Measurements from ENCODE around the gene TFRC. TPM values are rescaled to one million over a fixed set of nuclear protein-coding genes. Genes with fewer than 3 reads are reported as not detected.
A peak's percentile ranks its signal among the peaks of the same experiment; 100 is the strongest.
"Not testable (repeated sequence)": the region's sequence is repeated elsewhere in the genome, so short reads cannot be mapped to it uniquely, and the experiment has no call there.

Gene TFRC
- total RNA-seq, 1 donor from 2014 or later, result 74.0 TPM

DNA sequence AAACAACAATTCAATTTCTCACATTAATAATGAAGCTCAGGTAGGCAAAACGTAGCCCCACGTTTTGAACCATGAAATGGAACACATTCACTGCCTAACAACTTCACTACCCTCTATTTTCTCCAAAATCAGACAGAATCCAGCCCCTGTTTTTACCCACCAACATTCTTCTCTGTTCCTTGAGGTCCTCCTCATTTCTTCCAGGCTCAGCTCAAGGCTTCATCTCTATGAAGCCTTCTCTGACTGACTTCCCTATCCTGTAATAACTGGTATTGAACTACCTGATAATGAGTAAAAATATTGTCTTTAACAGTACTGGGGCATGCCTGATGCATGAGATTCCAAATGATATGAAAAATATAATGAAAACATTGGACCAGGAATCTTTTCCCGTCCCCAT is 2.2 kb downstream of the TFRC start:
- Mint-ChIP-seq H3K27me3 (no peaks in the 10 kb centered on the region), H3K36me3 (ENCODE audit: insufficient read depth) (peaks cover 3% of the 10 kb centered on the region), H3K9me3 (ENCODE audit: low read depth) (no peaks in the 10 kb centered on the region), H3K4me1 (ENCODE audit: low read depth) (peaks cover 17% of the 10 kb centered on the region), H3K27ac (no peak overlapping the region), H3K4me3 (ENCODE audit: low read depth) (peak overlapping the region; percentile 11)
- no peak for DNase-seq (ENCODE audit: low spot score, unreplicated experiment)
- TF ChIP-seq, protein P1, sequence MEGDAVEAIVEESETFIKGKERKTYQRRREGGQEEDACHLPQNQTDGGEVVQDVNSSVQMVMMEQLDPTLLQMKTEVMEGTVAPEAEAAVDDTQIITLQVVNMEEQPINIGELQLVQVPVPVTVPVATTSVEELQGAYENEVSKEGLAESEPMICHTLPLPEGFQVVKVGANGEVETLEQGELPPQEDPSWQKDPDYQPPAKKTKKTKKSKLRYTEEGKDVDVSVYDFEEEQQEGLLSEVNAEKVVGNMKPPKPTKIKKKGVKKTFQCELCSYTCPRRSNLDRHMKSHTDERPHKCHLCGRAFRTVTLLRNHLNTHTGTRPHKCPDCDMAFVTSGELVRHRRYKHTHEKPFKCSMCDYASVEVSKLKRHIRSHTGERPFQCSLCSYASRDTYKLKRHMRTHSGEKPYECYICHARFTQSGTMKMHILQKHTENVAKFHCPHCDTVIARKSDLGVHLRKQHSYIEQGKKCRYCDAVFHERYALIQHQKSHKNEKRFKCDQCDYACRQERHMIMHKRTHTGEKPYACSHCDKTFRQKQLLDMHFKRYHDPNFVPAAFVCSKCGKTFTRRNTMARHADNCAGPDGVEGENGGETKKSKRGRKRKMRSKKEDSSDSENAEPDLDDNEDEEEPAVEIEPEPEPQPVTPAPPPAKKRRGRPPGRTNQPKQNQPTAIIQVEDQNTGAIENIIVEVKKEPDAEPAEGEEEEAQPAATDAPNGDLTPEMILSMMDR (IDR thresholded peaks at IDR 0.05; ENCODE audit: unreplicated experiment), result no peak

DNA sequence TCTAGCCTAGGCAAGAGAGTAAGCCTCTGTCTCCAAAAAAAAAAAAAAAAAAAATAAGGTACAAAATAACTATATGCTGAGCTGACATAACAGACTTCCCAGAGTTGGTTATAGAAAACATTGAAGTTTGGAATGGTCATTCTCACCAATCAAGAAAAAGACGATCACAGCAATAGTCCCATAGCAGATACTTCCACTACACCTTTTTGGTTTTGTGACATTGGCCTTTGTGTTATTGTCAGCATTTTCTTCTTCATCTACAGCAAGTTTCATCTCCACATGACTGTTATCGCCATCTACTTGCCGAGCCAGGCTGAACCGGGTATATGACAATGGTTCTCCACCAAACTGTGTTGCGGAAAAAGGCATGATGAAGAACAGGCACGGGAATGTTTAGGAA is 6.9 kb downstream of the TFRC start:
- Mint-ChIP-seq H3K9me3 (ENCODE audit: low read depth) (no peaks in the 10 kb centered on the region), H3K27me3 (no peaks in the 10 kb centered on the region), H3K27ac (no peak overlapping the region), H3K4me3 (ENCODE audit: low read depth) (no peak overlapping the region), H3K4me1 (ENCODE audit: low read depth) (peaks cover 4% of the 10 kb centered on the region), H3K36me3 (ENCODE audit: insufficient read depth) (peaks cover 18% of the 10 kb centered on the region)
- DNase-seq (ENCODE audit: low spot score, unreplicated experiment), result no peak
- TF ChIP-seq, protein P1 (IDR thresholded peaks at IDR 0.05; ENCODE audit: unreplicated experiment), result no peak

DNA sequence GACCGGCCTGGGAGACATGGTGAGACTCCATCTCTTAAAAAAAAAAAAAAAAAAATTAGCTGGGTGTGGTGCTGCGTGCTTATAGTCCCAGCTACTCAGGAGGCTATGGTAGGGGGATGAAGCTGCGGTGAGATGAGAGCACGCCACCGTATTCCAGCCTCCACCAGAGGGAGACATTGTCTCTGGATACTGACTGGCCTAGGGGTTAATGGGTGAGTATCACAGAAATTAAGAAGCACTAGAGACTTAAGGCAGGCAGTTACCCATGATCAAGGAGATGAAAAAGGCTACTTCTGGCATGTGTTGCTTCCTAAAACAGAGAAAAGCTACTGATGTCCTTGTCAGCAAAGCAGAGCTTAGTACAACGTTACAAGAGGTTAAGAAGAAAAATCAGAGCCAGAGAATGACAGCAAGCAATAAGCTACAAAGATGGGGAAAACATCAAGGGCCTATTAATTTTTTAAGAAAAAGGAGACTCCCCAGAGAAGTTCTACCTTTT is 8.6 kb downstream of the TFRC start:
- Mint-ChIP-seq H3K9me3 (ENCODE audit: low read depth) (no peaks in the 10 kb centered on the region), H3K36me3 (ENCODE audit: insufficient read depth) (peaks cover 18% of the 10 kb centered on the region), H3K27ac (no peak overlapping the region), H3K4me1 (ENCODE audit: low read depth) (no peaks in the 10 kb centered on the region), H3K4me3 (ENCODE audit: low read depth) (no peak overlapping the region), H3K27me3 (no peaks in the 10 kb centered on the region)
- peak; percentile 45 for DNase-seq (ENCODE audit: low spot score, unreplicated experiment)
- TF ChIP-seq, protein P1 (IDR thresholded peaks at IDR 0.05; ENCODE audit: unreplicated experiment), result peak; percentile 86

DNA sequence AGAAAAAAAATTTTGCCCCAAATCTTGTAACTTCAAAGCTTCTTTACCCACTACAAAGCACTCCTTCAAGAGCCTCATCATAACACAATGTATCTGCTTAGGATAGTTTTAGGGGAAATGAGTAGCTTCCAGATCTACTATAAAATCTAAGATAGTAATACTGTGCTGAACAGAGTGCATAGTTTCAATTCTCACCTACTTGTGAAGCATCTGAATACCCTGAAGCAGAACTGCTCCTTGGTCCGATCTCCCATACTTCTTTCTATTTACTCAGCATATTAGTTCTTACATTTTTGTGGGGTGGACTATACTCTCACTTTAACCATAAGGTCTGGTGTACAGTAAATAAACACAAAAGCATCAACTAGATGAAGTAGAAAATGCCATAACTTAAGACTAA is 9.6 kb downstream of the TFRC start:
- Mint-ChIP-seq H3K4me3 (ENCODE audit: low read depth) (no peak overlapping the region), H3K36me3 (ENCODE audit: insufficient read depth) (peaks cover 22% of the 10 kb centered on the region), H3K4me1 (ENCODE audit: low read depth) (no peaks in the 10 kb centered on the region), H3K27me3 (no peaks in the 10 kb centered on the region), H3K9me3 (ENCODE audit: low read depth) (no peaks in the 10 kb centered on the region), H3K27ac (no peak overlapping the region)
- no peak for DNase-seq (ENCODE audit: low spot score, unreplicated experiment)
- TF ChIP-seq, protein P1 (IDR thresholded peaks at IDR 0.05; ENCODE audit: unreplicated experiment), result no peak

DNA sequence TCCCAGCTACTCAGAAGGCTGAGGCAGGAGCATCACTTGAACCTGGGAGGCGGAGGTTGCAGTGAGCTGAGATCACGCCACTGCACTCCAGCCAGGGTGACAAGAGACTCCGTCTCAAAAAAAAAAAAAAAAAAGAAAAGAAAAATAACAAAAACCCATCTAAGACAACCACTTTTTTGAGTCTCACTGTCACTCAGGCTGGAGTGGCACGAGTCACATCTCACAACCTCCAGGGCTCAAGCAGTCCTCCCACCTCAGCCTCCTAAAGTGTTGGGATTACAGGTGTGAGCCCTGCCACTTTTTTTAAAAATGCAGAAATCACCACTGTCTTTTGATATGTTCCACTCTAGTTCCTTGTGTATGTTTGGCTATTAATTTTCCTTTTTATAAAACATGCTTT is 13.1 kb downstream of the TFRC start:
- not testable (repeated sequence) for H3K9me3 Mint-ChIP-seq (ENCODE audit: low read depth); H3K27ac Mint-ChIP-seq; H3K4me3 Mint-ChIP-seq (ENCODE audit: low read depth); H3K4me1 Mint-ChIP-seq (ENCODE audit: low read depth); DNase-seq (ENCODE audit: low spot score, unreplicated experiment); H3K27me3 Mint-ChIP-seq
- H3K36me3 Mint-ChIP-seq (ENCODE audit: insufficient read depth), result peaks cover 32% of the 10 kb centered on the region

DNA sequence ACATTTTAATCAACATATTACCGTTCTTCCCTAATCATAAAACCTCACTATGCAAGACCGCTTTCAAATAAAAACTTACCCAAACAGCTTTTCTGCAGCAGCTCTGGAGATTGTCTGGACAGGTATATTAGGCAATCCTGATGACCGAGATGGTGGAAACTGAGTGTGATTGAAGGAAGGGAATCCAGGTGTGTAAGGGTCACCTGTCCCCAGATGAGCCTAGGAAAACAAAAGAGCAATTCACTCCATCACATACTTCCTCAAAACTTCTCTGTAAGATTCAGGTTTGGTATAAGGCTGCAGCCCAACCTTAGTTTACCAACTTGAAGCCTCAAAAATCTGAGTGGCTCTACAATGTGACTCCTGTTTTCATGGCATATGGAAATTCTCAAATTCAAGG is 14.5 kb downstream of the TFRC start:
- no peak overlapping the region for H3K27ac Mint-ChIP-seq
- no peaks in the 10 kb centered on the region for H3K27me3 Mint-ChIP-seq
- H3K4me1 Mint-ChIP-seq (ENCODE audit: low read depth), result no peaks in the 10 kb centered on the region
- H3K9me3 Mint-ChIP-seq (ENCODE audit: low read depth), result no peaks in the 10 kb centered on the region
- no peak overlapping the region for H3K4me3 Mint-ChIP-seq (ENCODE audit: low read depth)
- no peak for DNase-seq (ENCODE audit: low spot score, unreplicated experiment)
- TF ChIP-seq, protein P1 (IDR thresholded peaks at IDR 0.05; ENCODE audit: unreplicated experiment), result no peak
- peaks cover 31% of the 10 kb centered on the region for H3K36me3 Mint-ChIP-seq (ENCODE audit: insufficient read depth)

All from progenitor cell of endocrine pancreas (in vitro differentiated cells).